ENCODE data around the gene SLC29A3. TPM values are rescaled to one million over a fixed set of nuclear protein-coding genes. Genes with fewer than 3 reads are reported as not detected.

Gene SLC29A3
- total and polyA plus RNA-seq, 2 experiments from 2014 or later = 10.3 to 12.3 TPM

DNA sequence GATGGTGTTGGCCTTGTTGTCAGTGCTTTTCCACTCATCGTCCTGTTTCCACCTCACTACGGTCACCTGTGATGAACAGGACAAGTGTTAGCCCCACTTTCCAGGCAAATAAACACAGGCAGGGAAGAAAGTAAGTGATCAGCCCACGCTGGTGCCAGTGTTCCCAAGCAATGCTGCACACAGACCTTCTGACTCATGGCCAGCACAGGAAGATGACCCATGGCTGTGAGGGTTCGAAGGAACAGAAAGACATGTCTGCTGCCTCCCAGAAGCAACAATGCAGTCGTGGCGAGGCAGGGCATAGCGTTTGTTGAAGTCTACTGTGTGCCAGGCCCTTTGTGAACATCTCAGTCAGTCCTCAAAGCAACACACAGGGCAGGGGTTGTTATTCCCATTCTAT is 35.7 kb downstream of the SLC29A3 start:
- no peak for ATAC-seq
- Histone ChIP-seq H4K20me1 (replicated peaks; ENCODE audit: insufficient read depth) (no peaks in the 10 kb centered on the region), H3K4me3 (no peak overlapping the region), H3K4me1 (ENCODE audit: insufficient read depth) (no peaks in the 10 kb centered on the region), H3K9me2 (ENCODE audit: insufficient read depth) (no peaks in the 10 kb centered on the region), H3F3A (replicated peaks; ENCODE audit: low read depth) (no peaks in the 10 kb centered on the region), H3K36me3 (ENCODE audit: insufficient read depth) (no peaks in the 10 kb centered on the region; the same call in 1 of the 2 replicates), H3K4me2 (no peak overlapping the region), H3K79me2 (replicated peaks; ENCODE audit: insufficient read depth) (no peaks in the 10 kb centered on the region), H3K27me3 (ENCODE audit: insufficient read depth) (no peaks in the 10 kb centered on the region), H3K27ac (ENCODE audit: low read depth) (no peak overlapping the region), H2AFZ (no peak overlapping the region)
- Mint-ChIP-seq H3K36me3 (ENCODE audit: low read depth) (peaks cover 10% of the 10 kb centered on the region; the same call in 2 of the 3 replicates), H3K4me1 (peaks cover 4% of the 10 kb centered on the region), H3K27ac (no peak overlapping the region), H3K9me3 (no peaks in the 10 kb centered on the region), H3K4me3 (no peak overlapping the region), H3K27me3 (ENCODE audit: insufficient read depth, low read depth, poor library complexity) (peaks cover 3% of the 10 kb centered on the region)
- TF ChIP-seq EZH2phosphoT487 (IDR thresholded peaks at IDR 0.05; ENCODE audit: unreplicated experiment) (no peak), NANOG (IDR thresholded peaks at IDR 0.05; ENCODE audit: borderline replicate concordance) (no peak), JUNB (IDR thresholded peaks at IDR 0.05; ENCODE audit: unreplicated experiment) (no peak), ZNF114 (CRISPR knock-in tag; IDR thresholded peaks at IDR 0.05) (no peak), POLR2AphosphoS5 (IDR thresholded peaks at IDR 0.05; ENCODE audit: low read depth) (no peak)
- TF ChIP-seq, protein P1, sequence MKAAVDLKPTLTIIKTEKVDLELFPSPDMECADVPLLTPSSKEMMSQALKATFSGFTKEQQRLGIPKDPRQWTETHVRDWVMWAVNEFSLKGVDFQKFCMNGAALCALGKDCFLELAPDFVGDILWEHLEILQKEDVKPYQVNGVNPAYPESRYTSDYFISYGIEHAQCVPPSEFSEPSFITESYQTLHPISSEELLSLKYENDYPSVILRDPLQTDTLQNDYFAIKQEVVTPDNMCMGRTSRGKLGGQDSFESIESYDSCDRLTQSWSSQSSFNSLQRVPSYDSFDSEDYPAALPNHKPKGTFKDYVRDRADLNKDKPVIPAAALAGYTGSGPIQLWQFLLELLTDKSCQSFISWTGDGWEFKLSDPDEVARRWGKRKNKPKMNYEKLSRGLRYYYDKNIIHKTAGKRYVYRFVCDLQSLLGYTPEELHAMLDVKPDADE (IDR thresholded peaks at IDR 0.05) = no peak
- TF ChIP-seq, protein P2, sequence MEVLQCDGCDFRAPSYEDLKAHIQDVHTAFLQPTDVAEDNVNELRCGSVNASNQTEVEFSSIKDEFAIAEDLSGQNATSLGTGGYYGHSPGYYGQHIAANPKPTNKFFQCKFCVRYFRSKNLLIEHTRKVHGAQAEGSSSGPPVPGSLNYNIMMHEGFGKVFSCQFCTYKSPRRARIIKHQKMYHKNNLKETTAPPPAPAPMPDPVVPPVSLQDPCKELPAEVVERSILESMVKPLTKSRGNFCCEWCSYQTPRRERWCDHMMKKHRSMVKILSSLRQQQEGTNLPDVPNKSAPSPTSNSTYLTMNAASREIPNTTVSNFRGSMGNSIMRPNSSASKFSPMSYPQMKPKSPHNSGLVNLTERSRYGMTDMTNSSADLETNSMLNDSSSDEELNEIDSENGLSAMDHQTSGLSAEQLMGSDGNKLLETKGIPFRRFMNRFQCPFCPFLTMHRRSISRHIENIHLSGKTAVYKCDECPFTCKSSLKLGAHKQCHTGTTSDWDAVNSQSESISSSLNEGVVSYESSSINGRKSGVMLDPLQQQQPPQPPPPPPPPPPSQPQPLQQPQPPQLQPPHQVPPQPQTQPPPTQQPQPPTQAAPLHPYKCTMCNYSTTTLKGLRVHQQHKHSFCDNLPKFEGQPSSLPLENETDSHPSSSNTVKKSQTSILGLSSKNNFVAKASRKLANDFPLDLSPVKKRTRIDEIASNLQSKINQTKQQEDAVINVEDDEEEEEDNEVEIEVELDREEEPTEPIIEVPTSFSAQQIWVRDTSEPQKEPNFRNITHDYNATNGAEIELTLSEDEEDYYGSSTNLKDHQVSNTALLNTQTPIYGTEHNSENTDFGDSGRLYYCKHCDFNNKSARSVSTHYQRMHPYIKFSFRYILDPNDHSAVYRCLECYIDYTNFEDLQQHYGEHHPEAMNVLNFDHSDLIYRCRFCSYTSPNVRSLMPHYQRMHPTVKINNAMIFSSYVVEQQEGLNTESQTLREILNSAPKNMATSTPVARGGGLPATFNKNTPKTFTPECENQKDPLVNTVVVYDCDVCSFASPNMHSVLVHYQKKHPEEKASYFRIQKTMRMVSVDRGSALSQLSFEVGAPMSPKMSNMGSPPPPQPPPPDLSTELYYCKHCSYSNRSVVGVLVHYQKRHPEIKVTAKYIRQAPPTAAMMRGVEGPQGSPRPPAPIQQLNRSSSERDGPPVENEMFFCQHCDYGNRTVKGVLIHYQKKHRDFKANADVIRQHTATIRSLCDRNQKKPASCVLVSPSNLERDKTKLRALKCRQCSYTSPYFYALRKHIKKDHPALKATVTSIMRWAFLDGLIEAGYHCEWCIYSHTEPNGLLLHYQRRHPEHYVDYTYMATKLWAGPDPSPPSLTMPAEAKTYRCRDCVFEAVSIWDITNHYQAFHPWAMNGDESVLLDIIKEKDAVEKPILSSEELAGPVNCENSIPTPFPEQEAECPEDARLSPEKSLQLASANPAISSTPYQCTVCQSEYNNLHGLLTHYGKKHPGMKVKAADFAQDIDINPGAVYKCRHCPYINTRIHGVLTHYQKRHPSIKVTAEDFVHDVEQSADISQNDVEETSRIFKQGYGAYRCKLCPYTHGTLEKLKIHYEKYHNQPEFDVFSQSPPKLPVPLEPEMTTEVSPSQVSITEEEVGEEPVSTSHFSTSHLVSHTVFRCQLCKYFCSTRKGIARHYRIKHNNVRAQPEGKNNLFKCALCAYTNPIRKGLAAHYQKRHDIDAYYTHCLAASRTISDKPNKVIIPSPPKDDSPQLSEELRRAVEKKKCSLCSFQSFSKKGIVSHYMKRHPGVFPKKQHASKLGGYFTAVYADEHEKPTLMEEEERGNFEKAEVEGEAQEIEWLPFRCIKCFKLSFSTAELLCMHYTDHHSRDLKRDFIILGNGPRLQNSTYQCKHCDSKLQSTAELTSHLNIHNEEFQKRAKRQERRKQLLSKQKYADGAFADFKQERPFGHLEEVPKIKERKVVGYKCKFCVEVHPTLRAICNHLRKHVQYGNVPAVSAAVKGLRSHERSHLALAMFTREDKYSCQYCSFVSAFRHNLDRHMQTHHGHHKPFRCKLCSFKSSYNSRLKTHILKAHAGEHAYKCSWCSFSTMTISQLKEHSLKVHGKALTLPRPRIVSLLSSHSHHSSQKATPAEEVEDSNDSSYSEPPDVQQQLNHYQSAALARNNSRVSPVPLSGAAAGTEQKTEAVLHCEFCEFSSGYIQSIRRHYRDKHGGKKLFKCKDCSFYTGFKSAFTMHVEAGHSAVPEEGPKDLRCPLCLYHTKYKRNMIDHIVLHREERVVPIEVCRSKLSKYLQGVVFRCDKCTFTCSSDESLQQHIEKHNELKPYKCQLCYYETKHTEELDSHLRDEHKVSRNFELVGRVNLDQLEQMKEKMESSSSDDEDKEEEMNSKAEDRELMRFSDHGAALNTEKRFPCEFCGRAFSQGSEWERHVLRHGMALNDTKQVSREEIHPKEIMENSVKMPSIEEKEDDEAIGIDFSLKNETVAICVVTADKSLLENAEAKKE (CRISPR knock-in tag; IDR thresholded peaks at IDR 0.05) = no peak
- no peak for DNase-seq (ENCODE audit: low spot score)

All from GM23338 (cell line).